H1 (cell line): ENCODE data around the gene TSHZ2. TPM values are rescaled to one million over a fixed set of nuclear protein-coding genes. Genes with fewer than 3 reads are reported as not detected.

Source experiments
- FOSL1 ChIP-seq: IDR thresholded peaks from 2 replicates; pipeline ENCODE4 v1.6.1; 2011; ENCODE audit warnings: mild to moderate bottlenecking, low read depth, low read length, moderate library complexity; ENCODE audit not compliant: insufficient read depth
- POLR2AphosphoS5 ChIP-seq: IDR thresholded peaks from 2 replicates; pipeline ENCODE4 v1.6.1; 2011; ENCODE audit warnings: low read depth, low read length
- RNF2 ChIP-seq: fragments of 200-900, 300-1000 bp; sonication (generic); IDR thresholded peaks from 2 replicates; pipeline ENCODE4 v1.7.1; 2016; ENCODE audit warnings: borderline replicate concordance, low read depth, mild to moderate bottlenecking, antibody characterized with exemption, low read length; ENCODE audit not compliant: poor library complexity, severe bottlenecking; ENCODE audit errors: missing control alignments
- SIX5 ChIP-seq: IDR thresholded peaks from 2 replicates; pipeline ENCODE4 v1.6.1; 2011; ENCODE audit warnings: mild to moderate bottlenecking, low read depth, low read length
- SRF ChIP-seq: IDR thresholded peaks from 2 replicates; pipeline ENCODE4 v1.6.1; 2011; ENCODE audit warnings: mild to moderate bottlenecking, low read depth, low read length, moderate library complexity
- ZNF274 ChIP-seq: IDR thresholded peaks from 2 replicates; pipeline ENCODE4 v1.7.0; 2012; ENCODE audit warnings: low read length, borderline replicate concordance; ENCODE audit errors: extremely low read depth
- polyA plus RNA-seq, 7 experiments: library from polyadenylated mRNA; depleted of rRNA in 3 of 7; stranded (reverse) in 5 of 7; unstranded in 2 of 7; fragments of >200 nt in 5 of 7; fragments of 200-250 nt in 2 of 7; gene quantifications; 1 replicate in 5 of 7; 2 replicates in 1 of 7; 4 replicates in 1 of 7; pipeline versions ENCODE4 v1.2.1 to v1.2.3, GENCODE V29; 2011 to 2013; ENCODE audit warnings: missing spikeins in 2 of 7, mixed read lengths in 2 of 7
- total RNA-seq: library from RNA; stranded (reverse); fragmentation: NEBNext Ultra II Directional; extraction: Animal tissue kit (Norgen Biotek cat#: 25700); gene quantifications from 2 replicates; pipeline ENCODE4 v1.2.1, GENCODE V29; 2021
- TF ChIP-seq, protein P1 (sequence below): IDR thresholded peaks from 2 replicates; pipeline ENCODE4 v1.6.1; 2011; ENCODE audit warnings: low read length, improper control_type of control experiment

The TSHZ2 gene
- total and polyA plus RNA-seq, 2 of the 8 experiments (the other 6 are each of a cell fraction or from before 2014, with no cell fraction given) = 0.14 to 0.30 TPM

DNA sequence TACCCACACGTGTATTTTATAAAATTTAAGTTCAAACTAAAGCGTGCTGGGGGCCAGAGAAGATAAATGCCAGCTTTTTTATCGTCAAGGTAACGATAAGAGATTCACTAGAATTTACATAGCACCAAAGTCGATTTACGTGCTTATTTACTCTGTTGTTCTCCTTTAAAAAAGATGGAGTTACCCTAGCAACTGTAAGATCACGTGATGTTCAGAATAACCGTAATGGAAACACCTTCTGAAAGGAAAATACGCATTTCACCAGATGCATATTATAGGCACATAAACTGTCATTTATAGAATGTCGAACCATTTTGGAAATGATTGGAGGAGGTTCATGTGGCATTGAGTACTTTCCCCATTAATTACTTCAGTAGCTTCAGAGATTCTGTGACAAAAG lies 207.6 kb downstream of the TSHZ2 start (continued):
- TF ChIP-seq RNF2 (no peak), FOSL1 (no peak), ZNF274 (no peak), SRF (no peak), POLR2AphosphoS5 (no peak), SIX5 (no peak)
- TF ChIP-seq, protein P1, sequence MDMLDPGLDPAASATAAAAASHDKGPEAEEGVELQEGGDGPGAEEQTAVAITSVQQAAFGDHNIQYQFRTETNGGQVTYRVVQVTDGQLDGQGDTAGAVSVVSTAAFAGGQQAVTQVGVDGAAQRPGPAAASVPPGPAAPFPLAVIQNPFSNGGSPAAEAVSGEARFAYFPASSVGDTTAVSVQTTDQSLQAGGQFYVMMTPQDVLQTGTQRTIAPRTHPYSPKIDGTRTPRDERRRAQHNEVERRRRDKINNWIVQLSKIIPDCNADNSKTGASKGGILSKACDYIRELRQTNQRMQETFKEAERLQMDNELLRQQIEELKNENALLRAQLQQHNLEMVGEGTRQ = no peak
- TF ChIP-seq, all 59 proteins: peak for 0
